ENCODE data around the gene PROM1. TPM values are rescaled to one million over a fixed set of nuclear protein-coding genes. Genes with fewer than 3 reads are reported as not detected.

Gene PROM1
- total RNA-seq, 1 experiment from 2014 or later, result 17.7 TPM

DNA sequence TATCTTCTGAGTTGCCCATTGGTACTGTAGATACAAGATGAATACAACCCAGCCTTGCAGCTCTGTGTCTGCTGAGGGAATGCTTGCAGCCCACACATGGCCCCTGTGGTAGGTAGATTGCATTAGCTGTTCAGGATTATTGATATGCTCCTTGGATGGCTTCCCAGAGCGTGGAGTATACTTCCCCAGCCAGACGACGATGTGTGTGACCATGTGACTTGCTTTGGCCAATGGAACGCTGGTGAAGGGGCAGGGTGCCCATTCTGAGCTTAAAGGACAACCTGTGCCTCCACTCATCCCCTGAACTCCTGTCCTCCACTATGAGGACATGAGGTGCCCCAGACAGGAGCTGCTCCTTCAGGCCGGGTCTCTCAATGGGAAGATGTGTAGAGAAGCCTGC is 96.9 kb downstream of the PROM1 start:
- DNase-seq (ENCODE audit: low read depth, low spot score), result no peak
- ChIA-PET CTCF (no interaction called here), RAD21 (ENCODE audit: low non-redundant PET in 1 of 2, low total read pairs in 2 of 2, uncharacterized antibody in 2 of 2, unreplicated experiment in 2 of 2) (no interaction called here), POLR2A (no interaction called here)
- TF ChIP-seq EZH2phosphoT487 (IDR thresholded peaks at IDR 0.05; ENCODE audit: borderline replicate concordance), result no peak
- no peak for TF ChIP-seq FOSL1 (IDR thresholded peaks at IDR 0.05; ENCODE audit: low read depth)
- TF ChIP-seq ATF3 (IDR thresholded peaks at IDR 0.05), result no peak
- TF ChIP-seq, protein P1, sequence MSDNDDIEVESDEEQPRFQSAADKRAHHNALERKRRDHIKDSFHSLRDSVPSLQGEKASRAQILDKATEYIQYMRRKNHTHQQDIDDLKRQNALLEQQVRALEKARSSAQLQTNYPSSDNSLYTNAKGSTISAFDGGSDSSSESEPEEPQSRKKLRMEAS (IDR thresholded peaks at IDR 0.05), result no peak
- TF ChIP-seq ZFX (IDR thresholded peaks at IDR 0.05), result no peak
- Histone ChIP-seq H3K27me3 (ENCODE audit: insufficient read depth, low read length) (no peaks in the 10 kb centered on the region), H3K36me3 (ENCODE audit: control insufficient read depth in 1 of 2, insufficient read depth in 2 of 2, low read length in 2 of 2) (no peaks in the 10 kb centered on the region; a peak in 1 of 4 replicates), H2AFZ (ENCODE audit: low read depth, low read length, poor library complexity, severe bottlenecking) (no peak overlapping the region), H4K20me1 (ENCODE audit: insufficient read depth) (no peaks in the 10 kb centered on the region), H3K9me2 (ENCODE audit: insufficient read depth) (no peaks in the 10 kb centered on the region), H3K9me3 (ENCODE audit: control insufficient read depth in 1 of 2, insufficient read depth in 1 of 2, low read depth in 1 of 2, low read length in 2 of 2) (no peaks in the 10 kb centered on the region), H3K4me3 (replicated peaks in 1 of 2; ENCODE audit: low read depth in 1 of 2, low read length in 2 of 2) (no peak overlapping the region), H3K4me2 (ENCODE audit: low read length) (no peak overlapping the region), H3K9ac (ENCODE audit: low read length) (no peak overlapping the region), H3K79me2 (ENCODE audit: insufficient read depth, low read length) (no peaks in the 10 kb centered on the region), H3K4me1 (ENCODE audit: control insufficient read depth in 1 of 2, insufficient read depth in 2 of 2, low read length in 2 of 2) (no peaks in the 10 kb centered on the region), H3K27ac (ENCODE audit: low read depth, low read length) (no peak overlapping the region)
- intact Hi-C loops (cut with micrococcal nuclease), result no loop called here
- BruUV-seq (replicated peaks), result no TSS peak
- no peak; the same call in 1 of the 2 replicates for ATAC-seq

GRCh38 chr4:15983610-15984009 is 100.2 kb downstream of the PROM1 start:
- no TSS peak for BruUV-seq (replicated peaks)
- ATAC-seq (no peak), DNase-seq (ENCODE audit: low read depth, low spot score) (no peak)
- Histone ChIP-seq H3K36me3 (ENCODE audit: control insufficient read depth in 1 of 2, insufficient read depth in 2 of 2, low read length in 2 of 2) (peaks cover 0 to 3% of the 10 kb centered on the region in 2 experiments; a peak in 2 of 4 replicates), H3K79me2 (ENCODE audit: insufficient read depth, low read length) (no peaks in the 10 kb centered on the region), H3K4me2 (ENCODE audit: low read length) (no peak overlapping the region), H3K27ac (ENCODE audit: low read depth, low read length) (no peak overlapping the region), H3K9me2 (ENCODE audit: insufficient read depth) (no peaks in the 10 kb centered on the region), H3K9ac (ENCODE audit: low read length) (no peak overlapping the region), H2AFZ (ENCODE audit: low read depth, low read length, poor library complexity, severe bottlenecking) (no peak overlapping the region), H3K27me3 (ENCODE audit: insufficient read depth, low read length) (no peaks in the 10 kb centered on the region), H3K4me3 (replicated peaks in 1 of 2; ENCODE audit: low read depth in 1 of 2, low read length in 2 of 2) (no peak overlapping the region), H3K4me1 (ENCODE audit: control insufficient read depth in 1 of 2, insufficient read depth in 2 of 2, low read length in 2 of 2) (no peaks in the 10 kb centered on the region), H4K20me1 (ENCODE audit: insufficient read depth) (no peaks in the 10 kb centered on the region), H3K9me3 (ENCODE audit: control insufficient read depth in 1 of 2, insufficient read depth in 1 of 2, low read depth in 1 of 2, low read length in 2 of 2) (no peaks in the 10 kb centered on the region)
- POLR2A ChIA-PET, result no interaction called here
- intact Hi-C loops (cut with micrococcal nuclease), result no loop called here
- CTCF ChIA-PET, result no interaction called here
- RAD21 ChIA-PET (ENCODE audit: low non-redundant PET in 1 of 2, low total read pairs in 2 of 2, uncharacterized antibody in 2 of 2, unreplicated experiment in 2 of 2), result no interaction called here
- TF ChIP-seq ZBTB33 (IDR thresholded peaks at IDR 0.05; ENCODE audit: extremely low read depth, insufficient replicate concordance, low read length), result no peak
- TF ChIP-seq YY1 (IDR thresholded peaks at IDR 0.05; ENCODE audit: extremely low read depth, insufficient replicate concordance, low read depth, low read length), result no peak
- no peak for TF ChIP-seq ATF3 (IDR thresholded peaks at IDR 0.05)
- TF ChIP-seq JUND (IDR thresholded peaks at IDR 0.05), result no peak
- no peak for TF ChIP-seq EGR1 (IDR thresholded peaks at IDR 0.05; ENCODE audit: low read depth)
- TF ChIP-seq CTCF (IDR thresholded peaks at IDR 0.05 in 2 of 3, conservative IDR thresholded peaks at IDR 0.05 in 1 of 3; ENCODE audit: borderline replicate concordance in 1 of 3, insufficient read depth in 1 of 3, low read depth in 2 of 3, low read length in 2 of 3), result no peak
- TF ChIP-seq REST (IDR thresholded peaks at IDR 0.05; ENCODE audit: low read depth), result no peak
- TF ChIP-seq POLR2AphosphoS5 (IDR thresholded peaks at IDR 0.05; ENCODE audit: low read depth, low read length), result no peak

Data from HCT116 (cell line).